ENCODE results near the gene LIF. TPM values are rescaled to one million over a fixed set of nuclear protein-coding genes. Genes with fewer than 3 reads are reported as not detected.
A peak's percentile ranks its signal among the peaks of the same experiment; 100 is the strongest.

The LIF gene
- total RNA-seq, 4 donors from 2014 or later: not detected

DNA sequence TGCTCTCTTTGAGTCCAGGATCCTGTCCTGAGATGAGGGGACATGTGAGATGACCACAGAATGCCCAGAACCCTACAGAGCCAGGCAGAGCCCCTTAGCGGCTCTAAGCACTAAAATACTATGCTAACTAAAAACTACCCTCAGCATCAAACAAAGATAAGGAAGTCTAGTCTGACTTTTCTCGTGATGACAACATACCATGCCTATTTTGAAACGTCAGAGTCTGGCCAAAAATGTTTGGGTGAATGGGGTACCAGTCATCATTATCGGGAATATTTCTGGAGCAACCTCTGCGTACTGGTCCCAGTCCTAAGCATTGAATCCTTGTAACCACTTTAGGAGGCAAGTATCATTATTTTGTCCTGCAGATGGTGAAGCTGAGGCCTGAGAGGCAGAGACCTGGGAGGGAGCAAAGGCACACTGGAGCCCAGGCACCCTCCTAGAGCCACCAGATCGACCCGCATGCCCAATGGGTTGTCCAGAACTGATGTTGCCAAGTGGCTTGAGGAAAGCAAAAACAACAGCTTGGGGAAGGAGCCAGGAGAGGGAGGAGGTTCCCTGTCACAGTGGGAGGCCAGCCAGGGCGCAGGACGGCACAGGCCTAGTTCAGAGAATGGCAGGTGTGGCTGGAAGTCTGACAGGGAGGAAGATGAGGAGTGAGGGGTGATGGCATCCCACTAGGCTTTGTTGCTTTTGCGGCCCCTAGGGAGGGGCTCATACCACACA is 27.3 kb upstream of the LIF start:
- in situ Hi-C loops (cut with MboI; ENCODE audit: low sequenced_read_pairs in 4 of 4): no loop called here
- intact Hi-C loops (cut with DNase I; ENCODE audit: low total_unique reads): no loop called here

DNA sequence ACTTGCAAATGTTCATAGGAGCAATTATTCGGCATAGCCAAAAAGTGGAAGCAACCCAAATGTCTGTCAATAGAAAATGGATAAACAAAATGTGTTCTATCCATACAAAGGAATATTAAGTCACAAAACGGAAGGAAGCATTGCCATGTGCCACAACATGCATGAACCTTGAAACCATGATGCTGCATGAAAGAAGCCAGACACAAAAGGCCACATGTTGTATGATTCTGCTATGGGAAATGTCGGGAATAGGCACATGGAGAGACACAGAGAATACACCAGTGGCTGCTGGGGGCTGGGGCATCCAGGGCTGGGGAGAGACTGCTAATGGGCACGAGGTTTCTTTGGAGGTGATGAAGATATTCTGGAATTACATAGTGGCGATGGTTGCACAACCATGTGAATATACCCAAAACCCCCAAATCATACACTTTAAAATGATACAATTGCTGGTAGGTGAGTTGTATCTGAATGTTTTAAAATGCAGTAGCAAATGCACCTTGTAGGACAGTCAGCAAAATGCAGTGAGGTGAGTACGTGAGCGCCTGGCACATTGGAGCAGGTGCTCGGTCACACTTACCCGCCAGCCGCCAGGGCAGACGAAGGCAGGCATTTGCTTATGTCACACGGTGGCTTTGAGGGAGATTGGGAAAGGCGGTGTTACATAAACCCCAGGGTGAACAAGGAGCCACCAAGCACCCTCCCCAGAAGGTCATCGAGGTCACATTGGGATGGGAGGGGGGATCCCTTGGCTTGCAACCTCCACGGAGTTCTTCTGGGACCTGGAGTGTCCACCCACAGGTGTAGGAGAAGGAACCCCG is 26.4 kb upstream of the LIF start:
- DNase-seq: no peak

More for the DNA sequence above, 27.3 kb upstream of the LIF start:
- TF ChIP-seq POLR2A (IDR thresholded peaks at IDR 0.05): no peak
- TF ChIP-seq, protein P1, sequence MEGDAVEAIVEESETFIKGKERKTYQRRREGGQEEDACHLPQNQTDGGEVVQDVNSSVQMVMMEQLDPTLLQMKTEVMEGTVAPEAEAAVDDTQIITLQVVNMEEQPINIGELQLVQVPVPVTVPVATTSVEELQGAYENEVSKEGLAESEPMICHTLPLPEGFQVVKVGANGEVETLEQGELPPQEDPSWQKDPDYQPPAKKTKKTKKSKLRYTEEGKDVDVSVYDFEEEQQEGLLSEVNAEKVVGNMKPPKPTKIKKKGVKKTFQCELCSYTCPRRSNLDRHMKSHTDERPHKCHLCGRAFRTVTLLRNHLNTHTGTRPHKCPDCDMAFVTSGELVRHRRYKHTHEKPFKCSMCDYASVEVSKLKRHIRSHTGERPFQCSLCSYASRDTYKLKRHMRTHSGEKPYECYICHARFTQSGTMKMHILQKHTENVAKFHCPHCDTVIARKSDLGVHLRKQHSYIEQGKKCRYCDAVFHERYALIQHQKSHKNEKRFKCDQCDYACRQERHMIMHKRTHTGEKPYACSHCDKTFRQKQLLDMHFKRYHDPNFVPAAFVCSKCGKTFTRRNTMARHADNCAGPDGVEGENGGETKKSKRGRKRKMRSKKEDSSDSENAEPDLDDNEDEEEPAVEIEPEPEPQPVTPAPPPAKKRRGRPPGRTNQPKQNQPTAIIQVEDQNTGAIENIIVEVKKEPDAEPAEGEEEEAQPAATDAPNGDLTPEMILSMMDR (IDR thresholded peaks at IDR 0.05 in 4 of 5, conservative IDR thresholded peaks at IDR 0.05 in 1 of 5): no peak
- Histone ChIP-seq H3K4me1 (no peaks in the 10 kb centered on the region), H3K27ac (no peak overlapping the region), H3K36me3 (no peaks in the 10 kb centered on the region), H3K4me3 (no peak overlapping the region), H3K27me3 (no peaks in the 10 kb centered on the region), H3K9me3 (no peaks in the 10 kb centered on the region)
- ATAC-seq: no peak
- no peak for DNase-seq

DNA sequence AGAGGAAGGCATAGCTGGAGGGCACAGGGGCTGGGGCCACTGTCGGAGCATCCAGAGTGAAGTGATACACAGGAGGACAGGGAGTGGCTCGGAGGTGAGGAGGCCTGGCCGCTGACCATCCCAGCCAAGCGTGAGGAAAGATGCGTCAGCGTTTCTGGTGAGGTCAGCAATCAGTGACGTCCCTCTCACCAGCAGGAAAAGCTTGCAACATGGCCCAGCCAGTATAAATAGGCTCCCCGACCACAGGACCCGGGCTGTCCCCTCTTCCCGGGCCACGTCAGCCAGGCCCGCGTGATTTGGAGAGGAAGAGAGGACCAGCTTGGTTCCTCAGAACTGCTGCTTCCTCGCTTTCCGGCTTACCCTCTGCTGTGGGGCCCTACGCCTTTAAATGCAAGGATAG is 24.3 kb upstream of the LIF start:
- H3K9me3 ChIP-seq: no peaks in the 10 kb centered on the region
- intact Hi-C loops (cut with DNase I; ENCODE audit: low total_unique reads) (no loop called here), in situ Hi-C loops (cut with MboI; ENCODE audit: low sequenced_read_pairs in 4 of 4) (no loop called here)

More for the DNA sequence above, 26.4 kb upstream of the LIF start:
- intact Hi-C loops (cut with DNase I; ENCODE audit: low total_unique reads) (no loop called here), in situ Hi-C loops (cut with MboI; ENCODE audit: low sequenced_read_pairs in 4 of 4) (no loop called here)
- Histone ChIP-seq H3K36me3 (no peaks in the 10 kb centered on the region), H3K9me3 (no peaks in the 10 kb centered on the region), H3K27me3 (no peaks in the 10 kb centered on the region), H3K4me3 (no peak overlapping the region), H3K4me1 (no peaks in the 10 kb centered on the region), H3K27ac (no peak overlapping the region)
- no peak for ATAC-seq
- TF ChIP-seq, protein P1 (IDR thresholded peaks at IDR 0.05 in 4 of 5, conservative IDR thresholded peaks at IDR 0.05 in 1 of 5): no peak
- TF ChIP-seq POLR2A (IDR thresholded peaks at IDR 0.05): no peak

DNA sequence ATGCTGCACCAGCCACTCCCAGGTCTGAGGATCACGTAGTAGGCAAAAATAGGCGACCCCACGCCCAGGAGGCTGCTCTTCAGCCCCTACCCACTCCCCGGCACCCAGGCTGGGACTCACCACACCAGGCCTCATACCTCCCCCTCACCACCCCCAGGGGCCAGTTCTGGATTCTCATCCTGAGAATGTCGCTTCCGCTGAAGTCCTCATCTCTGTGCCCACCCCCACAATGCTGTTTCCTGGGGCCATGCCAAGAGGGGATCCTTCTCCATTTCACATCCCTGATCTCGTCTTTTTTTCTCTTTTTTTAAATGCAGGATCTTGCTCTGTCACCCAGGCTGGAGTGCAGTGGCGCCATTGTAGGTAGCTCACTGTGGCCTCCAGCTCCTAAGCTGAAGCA is 21.8 kb upstream of the LIF start:
- Histone ChIP-seq H3K36me3 (no peaks in the 10 kb centered on the region), H3K9me3 (no peaks in the 10 kb centered on the region), H3K4me1 (no peaks in the 10 kb centered on the region), H3K4me3 (no peak overlapping the region), H3K27me3 (no peaks in the 10 kb centered on the region), H3K27ac (no peak overlapping the region)
- intact Hi-C loops (cut with DNase I; ENCODE audit: low total_unique reads): no loop called here
- in situ Hi-C loops (cut with MboI; ENCODE audit: low sequenced_read_pairs in 4 of 4): loop anchor here in 2 of 4 donors (10.0 kb wide), 2 partner anchors 116 to 126 kb away; partner anchors contain the start of genes RNF215 (in 1 of the 2) and SEC14L2 (in 1 of the 2)
- no peak for DNase-seq
- no peak for ATAC-seq
- no peak for TF ChIP-seq POLR2A (IDR thresholded peaks at IDR 0.05)
- TF ChIP-seq, protein P1 (IDR thresholded peaks at IDR 0.05 in 4 of 5, conservative IDR thresholded peaks at IDR 0.05 in 1 of 5): no peak

More for the DNA sequence above, 24.3 kb upstream of the LIF start:
- Histone ChIP-seq H3K27me3 (no peaks in the 10 kb centered on the region), H3K27ac (no peak overlapping the region), H3K4me3 (no peak overlapping the region), H3K4me1 (no peaks in the 10 kb centered on the region), H3K36me3 (no peaks in the 10 kb centered on the region)
- ATAC-seq (peak in 1 of 2 donors; percentile 19), DNase-seq (peak; percentile 41 to 64)
- TF ChIP-seq, protein P1 (IDR thresholded peaks at IDR 0.05 in 4 of 5, conservative IDR thresholded peaks at IDR 0.05 in 1 of 5): no peak
- peak; percentile 11 to 27 for TF ChIP-seq POLR2A (IDR thresholded peaks at IDR 0.05)
